Upper lobe of left lung (tissue), 6 donors: ENCODE measurements around the gene RBP5. TPM values are rescaled to one million over a fixed set of nuclear protein-coding genes. Genes with fewer than 3 reads are reported as not detected.
A peak's percentile ranks its signal among the peaks of the same experiment; 100 is the strongest.

ENCODE experiments used
- ATAC-seq, 2 donors: fragments of 200-7000 bp; cut with Tn5 transposase; one replicate each; pipeline ENCODE4 v1.9.1; 2022; ENCODE audit warnings: mild to moderate bottlenecking in 2 of 2, moderate library complexity in 2 of 2; ENCODE audit not compliant: low FRiP score in 2 of 2
- DNase-seq, 2 donors: peaks; one replicate each; pipeline ENCODE4 v3.0.0-alpha.2; 2019 to 2020
- H3K27ac ChIP-seq, 4 donors: fragments of 200-600 bp; sonication (generic); one replicate each; pipeline ENCODE4 v1.5.1; 2016 to 2019
- H3K27me3 ChIP-seq, 4 donors: fragments of 200-600 bp; sonication (generic); one replicate each; pipeline ENCODE4 v1.5.1; 2017 to 2019
- H3K36me3 ChIP-seq, 4 donors: fragments of 200-600 bp; sonication (generic); one replicate each; pipeline ENCODE4 v1.5.1; 2016 to 2019
- H3K4me1 ChIP-seq, 4 donors: fragments of 200-600 bp; sonication (generic); one replicate each; pipeline ENCODE4 v1.5.1; 2018 to 2019
- H3K4me3 ChIP-seq, 4 donors: fragments of 200-600 bp; sonication (generic); one replicate each; pipeline ENCODE4 v1.5.1; 2017 to 2019; ENCODE audit warnings: mild to moderate bottlenecking in 2 of 4, moderate library complexity in 1 of 4
- H3K9me3 ChIP-seq, 4 donors: fragments of 200-600 bp; sonication (generic); one replicate each; pipeline ENCODE4 v1.5.1; 2018 to 2019
- EP300 ChIP-seq, 4 donors: sonication (generic); formaldehyde crosslinking; IDR thresholded peaks; one replicate each; pipeline ENCODE4 v1.5.1; 2017; ENCODE audit warnings: antibody characterized with exemption in 4 of 4, control low read depth in 2 of 4
- POLR2A ChIP-seq, 4 donors: fragments of 450-650 bp; IDR thresholded peaks; one replicate each; pipeline ENCODE4 v1.5.1; 2016 to 2017; ENCODE audit warnings: antibody characterized with exemption in 4 of 4, mild to moderate bottlenecking in 2 of 4
- POLR2AphosphoS5 ChIP-seq, 2 donors: sonication (generic); formaldehyde crosslinking; IDR thresholded peaks; one replicate each; pipeline ENCODE4 v1.5.1; 2017; ENCODE audit warnings: antibody characterized with exemption in 2 of 2
- WGBS, 2 donors: methylation state at CpG; one replicate each; pipeline ENCODE4 v1.1.5; 2017 to 2018; 5-methylcytosine and 5-hydroxymethylcytosine counted together
- total RNA-seq, 6 donors: library from RNA; depleted of rRNA in 4 of 6; stranded (reverse); fragments of >200 nt in 4 of 6; gene quantifications; one replicate each; pipeline versions ENCODE4 v1.1.0 to v1.2.1, GENCODE V29; 2016 to 2021
- TF ChIP-seq, protein P1 (sequence below), 6 experiments: fragments of 450-650 bp in 4 of 6; fragments of 200-600 bp in 2 of 6; sonication (generic) in 2 of 6; IDR thresholded peaks; one replicate each; pipeline ENCODE4 v1.5.1; 2016 to 2019; ENCODE audit warnings: antibody characterized with exemption in 6 of 6
- donor health status: DM: no; HTN: no; CAD: no; lungs with moderate emphysema.
- donor health status: DM: no; HTN: yes; CAD: no; lungs with severe emphysema.

Gene RBP5
- total RNA-seq, 6 donors from 2014 or later, result 1.8 to 6.9 TPM; not detected in 4

DNA sequence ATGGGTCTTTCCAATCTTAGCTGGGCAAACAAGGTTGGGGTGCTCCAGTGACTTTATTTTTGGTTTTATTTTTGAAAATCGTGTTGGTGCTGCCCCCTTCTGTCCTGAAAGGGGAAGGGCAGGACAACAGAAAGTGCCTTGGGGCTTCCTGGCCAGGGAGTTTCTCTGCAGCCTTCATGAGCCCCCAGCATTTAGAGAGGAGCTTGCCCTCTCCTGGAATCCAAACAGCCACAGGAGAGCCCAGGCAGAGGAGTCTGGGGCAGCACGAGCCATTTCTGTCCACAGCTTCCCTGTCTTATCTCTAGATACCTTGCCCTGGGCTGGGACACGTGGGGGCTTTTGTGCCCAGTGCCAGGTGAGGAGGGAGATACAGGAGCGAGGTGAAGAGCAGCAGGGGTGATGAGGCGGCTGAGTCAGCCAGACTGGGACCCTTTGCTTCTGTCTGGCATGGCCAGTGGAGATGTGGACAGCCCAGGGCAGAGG lies 15.3 kb downstream of the RBP5 start:
- 48 to 61% methylated on average over 5 of the region's 5 CpGs for WGBS, 2 donors
- ATAC-seq, result peak in 1 of 2 donors; percentile 52
- H3K27me3 ChIP-seq, result no peaks in the 10 kb centered on the region
- peaks cover 12 to 14% (median 13%) of the 10 kb centered on the region in 4 donors for H3K4me1 ChIP-seq
- no peak overlapping the region for H3K4me3 ChIP-seq
- no peaks in the 10 kb centered on the region for H3K9me3 ChIP-seq
- H3K36me3 ChIP-seq, result peaks cover 0 to 27% (median 4%) of the 10 kb centered on the region in 4 donors
- TF ChIP-seq EP300 (IDR thresholded peaks at IDR 0.05), result no peak
- TF ChIP-seq, protein P1, sequence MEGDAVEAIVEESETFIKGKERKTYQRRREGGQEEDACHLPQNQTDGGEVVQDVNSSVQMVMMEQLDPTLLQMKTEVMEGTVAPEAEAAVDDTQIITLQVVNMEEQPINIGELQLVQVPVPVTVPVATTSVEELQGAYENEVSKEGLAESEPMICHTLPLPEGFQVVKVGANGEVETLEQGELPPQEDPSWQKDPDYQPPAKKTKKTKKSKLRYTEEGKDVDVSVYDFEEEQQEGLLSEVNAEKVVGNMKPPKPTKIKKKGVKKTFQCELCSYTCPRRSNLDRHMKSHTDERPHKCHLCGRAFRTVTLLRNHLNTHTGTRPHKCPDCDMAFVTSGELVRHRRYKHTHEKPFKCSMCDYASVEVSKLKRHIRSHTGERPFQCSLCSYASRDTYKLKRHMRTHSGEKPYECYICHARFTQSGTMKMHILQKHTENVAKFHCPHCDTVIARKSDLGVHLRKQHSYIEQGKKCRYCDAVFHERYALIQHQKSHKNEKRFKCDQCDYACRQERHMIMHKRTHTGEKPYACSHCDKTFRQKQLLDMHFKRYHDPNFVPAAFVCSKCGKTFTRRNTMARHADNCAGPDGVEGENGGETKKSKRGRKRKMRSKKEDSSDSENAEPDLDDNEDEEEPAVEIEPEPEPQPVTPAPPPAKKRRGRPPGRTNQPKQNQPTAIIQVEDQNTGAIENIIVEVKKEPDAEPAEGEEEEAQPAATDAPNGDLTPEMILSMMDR (IDR thresholded peaks at IDR 0.05), result peak; percentile 66 to 93 (median 78)
- H3K27ac ChIP-seq, result no peak overlapping the region
- DNase-seq, result no peak

DNA sequence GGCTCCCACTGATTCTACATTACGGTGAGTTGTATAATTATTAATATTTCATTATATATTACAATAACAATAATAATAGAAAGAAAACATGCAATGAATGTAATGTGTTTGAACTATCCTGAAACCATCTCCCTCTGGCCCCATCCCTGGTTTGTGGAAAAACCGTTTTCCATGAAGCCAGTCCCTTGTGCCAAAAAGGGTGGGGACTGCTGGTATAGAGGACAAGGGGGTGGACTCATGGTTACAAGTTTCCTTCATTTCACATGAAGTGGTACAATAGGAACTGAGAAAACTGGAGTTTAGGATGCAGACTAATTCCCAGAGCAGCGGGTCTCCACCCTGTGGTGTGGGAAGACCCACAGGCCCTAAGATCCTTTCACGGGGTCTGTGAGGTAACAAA lies 16.6 kb downstream of the RBP5 start:
- ATAC-seq (no peak), DNase-seq (no peak)
- TF ChIP-seq POLR2AphosphoS5 (IDR thresholded peaks at IDR 0.05) (no peak), EP300 (IDR thresholded peaks at IDR 0.05) (no peak), POLR2A (IDR thresholded peaks at IDR 0.05) (no peak)
- Histone ChIP-seq H3K9me3 (no peaks in the 10 kb centered on the region), H3K27me3 (no peaks in the 10 kb centered on the region), H3K36me3 (peaks cover 0 to 27% (median 4%) of the 10 kb centered on the region in 4 donors), H3K4me3 (no peak overlapping the region), H3K4me1 (peaks cover 19 to 26% (median 22%) of the 10 kb centered on the region in 4 donors), H3K27ac (no peak overlapping the region)
- WGBS, 2 donors, result 88% methylated on average over 4 of the region's 4 CpGs

DNA sequence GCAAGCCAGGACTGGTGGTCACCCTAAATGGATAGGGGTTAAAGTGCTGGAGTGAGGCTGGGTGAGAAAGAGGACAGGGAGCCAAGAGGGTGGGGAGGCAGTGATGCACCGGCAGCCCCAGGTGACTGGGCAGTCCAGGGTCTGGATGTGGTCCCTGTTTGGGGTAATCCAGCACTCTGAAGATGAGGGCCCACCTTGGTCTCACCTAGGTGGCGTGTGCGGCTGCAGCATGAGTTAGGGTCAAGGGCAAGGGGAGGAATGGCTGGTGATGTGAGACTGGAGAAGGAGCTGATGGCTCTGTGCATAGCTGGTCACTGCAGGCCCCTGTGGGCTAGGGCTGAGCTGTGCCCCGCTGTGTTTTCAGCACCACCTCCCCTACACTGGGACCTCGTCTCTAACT lies 18.0 kb downstream of the RBP5 start:
- 94% methylated on average over 5 of the region's 5 CpGs for WGBS, 2 donors
- no peaks in the 10 kb centered on the region for H3K9me3 ChIP-seq
- DNase-seq (no peak), ATAC-seq (no peak)
- H3K36me3 ChIP-seq, result peaks cover 0 to 19% (median 2%) of the 10 kb centered on the region in 4 donors
- TF ChIP-seq EP300 (IDR thresholded peaks at IDR 0.05) (no peak), POLR2A (IDR thresholded peaks at IDR 0.05) (no peak), POLR2AphosphoS5 (IDR thresholded peaks at IDR 0.05) (no peak)
- TF ChIP-seq, protein P1 (IDR thresholded peaks at IDR 0.05), result no peak
- no peak overlapping the region for H3K4me3 ChIP-seq
- H3K27ac ChIP-seq, result no peak overlapping the region
- peaks cover 23 to 30% (median 27%) of the 10 kb centered on the region in 4 donors for H3K4me1 ChIP-seq
- H3K27me3 ChIP-seq, result no peaks in the 10 kb centered on the region

DNA sequence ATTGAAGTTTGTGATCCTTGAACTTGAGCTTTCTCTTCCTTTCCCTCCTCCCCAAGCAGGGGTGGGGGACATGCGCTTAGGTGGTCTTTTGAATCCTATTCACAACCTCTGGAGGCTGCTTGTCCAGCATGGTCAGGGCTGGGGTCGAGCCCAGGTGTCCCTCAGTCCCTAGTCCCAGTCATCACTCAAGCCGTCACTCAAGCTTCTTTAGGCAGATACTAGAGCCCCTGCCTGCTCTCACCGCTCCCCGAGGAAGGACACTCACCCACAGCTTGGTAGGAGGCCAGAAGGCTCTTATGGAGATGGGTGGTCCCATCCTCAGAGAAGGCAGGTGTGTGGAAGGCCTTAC lies 19.1 kb downstream of the RBP5 start:
- ATAC-seq (no peak), DNase-seq (no peak)
- no peaks in the 10 kb centered on the region for H3K9me3 ChIP-seq
- WGBS, 2 donors, result 61 to 89% methylated on average over 4 to 5 of the region's 5 CpGs
- peaks cover 23 to 33% (median 27%) of the 10 kb centered on the region in 4 donors for H3K4me1 ChIP-seq
- H3K27me3 ChIP-seq, result no peaks in the 10 kb centered on the region
- peaks cover 0 to 12% (median 0%) of the 10 kb centered on the region in 4 donors for H3K36me3 ChIP-seq
- H3K27ac ChIP-seq, result peak overlapping the region; percentile 95 to 99 (median 96)
- TF ChIP-seq, protein P1 (IDR thresholded peaks at IDR 0.05), result no peak
- no peak for TF ChIP-seq POLR2AphosphoS5 (IDR thresholded peaks at IDR 0.05)
- no peak for TF ChIP-seq EP300 (IDR thresholded peaks at IDR 0.05)
- TF ChIP-seq POLR2A (IDR thresholded peaks at IDR 0.05), result no peak
- peak overlapping the region in 2 of 4 donors; percentile 70 to 76 for H3K4me3 ChIP-seq

DNA sequence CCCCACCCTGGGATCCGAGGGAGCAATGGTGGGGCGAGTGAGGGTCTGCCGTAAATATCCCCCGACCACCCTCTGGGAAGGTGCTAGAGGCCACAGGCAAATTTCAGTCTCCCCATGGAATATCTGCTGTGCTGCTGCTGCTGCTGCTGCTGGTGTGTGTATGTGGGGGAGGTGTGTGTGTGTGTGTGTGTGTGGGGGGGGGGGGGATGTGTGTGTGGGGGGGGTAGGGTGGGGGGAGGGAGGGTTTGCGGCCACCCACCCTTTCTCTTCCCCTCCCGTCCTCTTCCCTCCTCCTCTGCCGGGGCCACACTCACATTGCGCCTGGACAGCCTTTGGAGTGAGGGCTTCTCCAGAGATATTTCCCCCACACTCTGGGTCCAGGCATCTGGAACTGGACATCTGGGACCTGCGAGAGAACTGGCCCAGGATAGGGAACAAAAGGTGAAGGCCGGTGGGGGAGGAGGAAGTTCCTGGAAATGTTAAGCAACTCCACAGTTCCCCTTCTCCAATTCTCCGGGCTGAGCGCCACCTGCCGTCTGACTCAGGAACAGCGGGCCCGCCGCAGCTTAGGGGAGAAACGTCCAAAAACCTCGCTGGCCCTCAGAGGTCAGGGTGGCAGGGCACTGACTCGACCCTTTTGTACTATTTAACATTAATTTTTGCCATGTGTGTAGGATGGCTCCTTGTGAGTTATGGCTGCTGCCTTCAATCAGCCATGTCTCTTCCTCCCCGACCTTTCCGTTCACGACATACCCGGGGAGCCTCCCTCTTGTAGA lies 19.7 kb downstream of the RBP5 start, which contains the start of gene C1RL:
Gene C1RL, minus strand, starts transcription at position 419 of the 776 bp plus-strand sequence. Its CDS starts 34 bp downstream, at position 385.
- Histone ChIP-seq H3K4me3 (peak within 1 kb of the TSS; percentile 57 to 83 (median 73)), H3K36me3 (peaks cover 0 to 14% (median 5%) of the 10 kb centered on the region in 4 donors), H3K27ac (peak within 1 kb of the TSS; percentile 95 to 99 (median 96)), H3K4me1 (peaks cover 23 to 33% (median 27%) of the 10 kb centered on the region in 4 donors), H3K9me3 (no peaks in the 10 kb centered on the region), H3K27me3 (no peaks in the 10 kb centered on the region)
- 13 to 21% methylated on average over 15 to 21 of the region's 23 CpGs for WGBS, 2 donors
- DNase-seq (peak; percentile 93 to 98), ATAC-seq (peak; percentile 89 to 90)
- TF ChIP-seq, protein P1 (IDR thresholded peaks at IDR 0.05), result peak; percentile 96 to 99 (median 97)
- TF ChIP-seq EP300 (IDR thresholded peaks at IDR 0.05), result peak; percentile 6 to 90 (median 75)
- TF ChIP-seq POLR2AphosphoS5 (IDR thresholded peaks at IDR 0.05), result peak; percentile 86 to 96
- peak in 1 of 4 donors; percentile 25 for TF ChIP-seq POLR2A (IDR thresholded peaks at IDR 0.05)
